Esophagus squamous epithelium (tissue), 5 donors: ENCODE results near the gene RFPL2. TPM values are rescaled to one million over a fixed set of nuclear protein-coding genes. Genes with fewer than 3 reads are reported as not detected.

Experiments
- DNase-seq: peaks from one replicate; lab custom pipeline; 2025; lab: John Stamatoyannopoulos, UW
- H3K27ac ChIP-seq, 4 donors: fragments of 200-600 bp; sonication (generic); one replicate each; pipeline ENCODE4 v1.5.1; 2016 to 2019; ENCODE audit warnings: mild to moderate bottlenecking in 1 of 4
- H3K27me3 ChIP-seq, 4 donors: fragments of 200-600 bp; sonication (generic); 1 replicate in 3 of 4; 2 replicates in 1 of 4; pipeline versions ENCODE4 v1.5.1 to v1.6.0; 2017 to 2021; ENCODE audit warnings: antibody characterized with exemption in 1 of 4
- H3K36me3 ChIP-seq, 3 donors: fragments of 200-600 bp; sonication (generic); one replicate each; pipeline ENCODE4 v1.5.1; 2016 to 2019
- H3K4me1 ChIP-seq, 3 donors: fragments of 200-600 bp; sonication (generic); one replicate each; pipeline ENCODE4 v1.5.1; 2017 to 2019
- H3K4me3 ChIP-seq, 4 donors: fragments of 200-600 bp; sonication (generic); 1 replicate in 3 of 4; 2 replicates in 1 of 4; pipeline ENCODE4 v1.5.1; 2016 to 2019; ENCODE audit warnings: mild to moderate bottlenecking in 2 of 4, moderate library complexity in 1 of 4
- H3K9me3 ChIP-seq, 3 donors: fragments of 200-600 bp; sonication (generic); one replicate each; pipeline ENCODE4 v1.5.1; 2016 to 2019
- POLR2A ChIP-seq, 4 donors: fragments of 450-650 bp; IDR thresholded peaks; one replicate each; pipeline ENCODE4 v1.6.1; 2017; ENCODE audit warnings: antibody characterized with exemption in 4 of 4, mild to moderate bottlenecking in 4 of 4, moderate library complexity in 3 of 4
- WGBS, 2 donors: methylation state at CpG; one replicate each; pipeline ENCODE4 v1.1.5; 2018; 5-methylcytosine and 5-hydroxymethylcytosine counted together
- intact Hi-C: fragments of 100-400 bp; cut with DNase I; formaldehyde crosslinking; loops from one replicate; pipeline ENCODE4 v1.15.0; 2022
- total RNA-seq, 4 donors: library from RNA; depleted of rRNA; stranded (reverse); fragments of >200 nt; gene quantifications; one replicate each; pipeline ENCODE4 v1.1.0, GENCODE V29; 2016
- TF ChIP-seq, protein P1 (sequence below), 6 experiments: fragments of 450-650 bp in 4 of 6; fragments of 200-600 bp in 2 of 6; sonication (generic) in 2 of 6; IDR thresholded peaks; one replicate each; pipeline ENCODE4 v1.5.1; 2016 to 2019; ENCODE audit warnings: antibody characterized with exemption in 6 of 6, mild to moderate bottlenecking in 4 of 6, moderate library complexity in 4 of 6
- donor health status: DM: yes; HTN: yes; CAD: no.

RFPL2 gene
- total RNA-seq, 4 donors from 2014 or later = not detected

DNA sequence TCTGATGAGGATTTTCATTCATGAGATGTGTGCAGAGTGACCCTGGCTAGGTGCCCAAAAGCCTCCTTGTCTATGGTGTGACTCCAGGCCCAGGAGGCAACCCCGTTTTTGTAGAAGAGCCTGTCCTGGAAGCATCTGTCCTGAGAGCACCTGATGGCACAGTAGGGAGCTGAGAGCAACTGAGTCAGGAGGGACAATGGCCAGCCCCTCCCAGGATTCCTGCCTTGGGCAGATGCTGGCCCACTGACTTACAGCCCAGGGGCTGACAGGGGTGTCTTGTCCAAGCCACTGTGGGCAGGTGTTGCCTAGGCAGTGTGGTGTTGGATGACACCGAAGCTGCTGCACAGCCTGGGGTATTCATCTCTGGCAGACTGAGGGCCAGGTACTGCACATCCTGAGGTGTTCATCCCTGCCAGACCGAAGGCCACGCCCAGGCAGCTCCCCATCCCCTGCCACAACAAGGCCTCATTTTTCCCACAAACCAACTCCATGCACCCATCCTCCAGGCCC lies 3.2 kb upstream of the RFPL2 start:
- no peaks in the 10 kb centered on the region for H3K9me3 ChIP-seq
- DNase-seq = no peak
- WGBS, 2 donors = no CpG with 5 or more reads among the region's 4 CpGs
- peaks cover 0 to 46% (median 5%) of the 10 kb centered on the region in 4 donors for H3K27me3 ChIP-seq
- intact Hi-C loops = loop anchor here (10.0 kb wide), 1 partner anchor 233 kb away; no protein-coding TSS in a partner anchor
- peaks cover 5 to 15% (median 6%) of the 10 kb centered on the region in 3 donors for H3K4me1 ChIP-seq
- no peaks in the 10 kb centered on the region for H3K36me3 ChIP-seq
- TF ChIP-seq, protein P1, sequence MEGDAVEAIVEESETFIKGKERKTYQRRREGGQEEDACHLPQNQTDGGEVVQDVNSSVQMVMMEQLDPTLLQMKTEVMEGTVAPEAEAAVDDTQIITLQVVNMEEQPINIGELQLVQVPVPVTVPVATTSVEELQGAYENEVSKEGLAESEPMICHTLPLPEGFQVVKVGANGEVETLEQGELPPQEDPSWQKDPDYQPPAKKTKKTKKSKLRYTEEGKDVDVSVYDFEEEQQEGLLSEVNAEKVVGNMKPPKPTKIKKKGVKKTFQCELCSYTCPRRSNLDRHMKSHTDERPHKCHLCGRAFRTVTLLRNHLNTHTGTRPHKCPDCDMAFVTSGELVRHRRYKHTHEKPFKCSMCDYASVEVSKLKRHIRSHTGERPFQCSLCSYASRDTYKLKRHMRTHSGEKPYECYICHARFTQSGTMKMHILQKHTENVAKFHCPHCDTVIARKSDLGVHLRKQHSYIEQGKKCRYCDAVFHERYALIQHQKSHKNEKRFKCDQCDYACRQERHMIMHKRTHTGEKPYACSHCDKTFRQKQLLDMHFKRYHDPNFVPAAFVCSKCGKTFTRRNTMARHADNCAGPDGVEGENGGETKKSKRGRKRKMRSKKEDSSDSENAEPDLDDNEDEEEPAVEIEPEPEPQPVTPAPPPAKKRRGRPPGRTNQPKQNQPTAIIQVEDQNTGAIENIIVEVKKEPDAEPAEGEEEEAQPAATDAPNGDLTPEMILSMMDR (IDR thresholded peaks at IDR 0.05) = no peak
- no peak for TF ChIP-seq POLR2A (IDR thresholded peaks at IDR 0.05)
- H3K4me3 ChIP-seq = no peak overlapping the region
- H3K27ac ChIP-seq = no peak overlapping the region

DNA sequence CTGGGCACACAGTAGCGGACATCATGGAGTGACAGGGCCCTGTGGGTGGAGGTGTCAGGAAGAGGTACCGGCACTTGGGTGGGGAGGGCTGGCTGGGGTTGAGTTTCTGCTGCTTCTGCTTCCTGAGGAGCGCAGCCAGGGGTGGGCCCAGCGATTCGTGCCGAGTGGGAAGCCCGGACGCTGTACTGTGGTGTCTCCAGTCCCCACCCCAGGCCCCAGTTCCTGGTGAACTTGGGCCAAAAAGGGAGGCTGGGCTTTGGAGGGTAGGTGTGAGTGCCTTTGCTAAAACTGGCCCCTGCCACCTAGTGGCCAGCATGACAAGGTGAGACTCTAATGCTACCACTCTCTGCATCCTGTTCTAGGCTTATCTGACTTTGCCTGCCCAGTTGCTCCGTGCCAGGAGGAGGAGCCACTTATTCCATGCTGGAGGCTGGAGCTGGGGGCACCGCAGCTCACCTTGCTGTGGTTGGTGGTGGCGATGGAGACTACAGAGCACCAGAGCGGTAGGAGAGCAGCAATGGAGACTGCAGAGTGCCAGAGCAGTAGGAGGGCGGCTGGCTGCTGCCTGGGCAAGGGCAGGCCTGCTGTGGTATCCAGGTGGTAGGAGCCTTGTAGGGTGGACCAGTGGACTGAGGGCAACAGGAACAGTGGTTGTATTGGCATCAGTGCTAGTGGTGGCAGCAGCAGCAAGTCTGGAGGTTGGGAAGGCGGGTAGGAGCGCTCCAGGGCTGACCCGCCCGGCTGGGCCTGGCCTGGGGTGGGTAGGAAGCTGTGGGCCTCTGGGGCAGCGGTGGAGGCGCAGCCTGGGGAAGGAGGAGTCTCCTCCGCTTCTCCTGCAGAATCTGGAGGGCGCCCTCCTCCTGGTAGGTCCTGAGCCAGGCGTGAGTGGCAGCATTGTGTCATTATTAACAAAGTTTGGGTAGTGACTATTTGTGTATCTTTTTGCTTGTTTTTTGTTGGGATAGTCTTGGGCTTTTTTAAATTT lies 2.2 kb upstream of the RFPL2 start:
- Histone ChIP-seq H3K9me3 (no peaks in the 10 kb centered on the region), H3K4me3 (no peak overlapping the region), H3K4me1 (peaks cover 9 to 24% (median 12%) of the 10 kb centered on the region in 3 donors), H3K27me3 (peaks cover 0 to 49% (median 8%) of the 10 kb centered on the region in 4 donors), H3K27ac (no peak overlapping the region), H3K36me3 (no peaks in the 10 kb centered on the region)
- TF ChIP-seq, protein P1 (IDR thresholded peaks at IDR 0.05) = peak; percentile 16 to 63 (median 42)
- no peak for TF ChIP-seq POLR2A (IDR thresholded peaks at IDR 0.05)
- no peak for DNase-seq
- intact Hi-C loops = loop anchor here (10.0 kb wide), 1 partner anchor 232 kb away; no protein-coding TSS in a partner anchor
- 61 to 81% methylated on average over 9 to 15 of the region's 22 CpGs for WGBS, 2 donors

DNA sequence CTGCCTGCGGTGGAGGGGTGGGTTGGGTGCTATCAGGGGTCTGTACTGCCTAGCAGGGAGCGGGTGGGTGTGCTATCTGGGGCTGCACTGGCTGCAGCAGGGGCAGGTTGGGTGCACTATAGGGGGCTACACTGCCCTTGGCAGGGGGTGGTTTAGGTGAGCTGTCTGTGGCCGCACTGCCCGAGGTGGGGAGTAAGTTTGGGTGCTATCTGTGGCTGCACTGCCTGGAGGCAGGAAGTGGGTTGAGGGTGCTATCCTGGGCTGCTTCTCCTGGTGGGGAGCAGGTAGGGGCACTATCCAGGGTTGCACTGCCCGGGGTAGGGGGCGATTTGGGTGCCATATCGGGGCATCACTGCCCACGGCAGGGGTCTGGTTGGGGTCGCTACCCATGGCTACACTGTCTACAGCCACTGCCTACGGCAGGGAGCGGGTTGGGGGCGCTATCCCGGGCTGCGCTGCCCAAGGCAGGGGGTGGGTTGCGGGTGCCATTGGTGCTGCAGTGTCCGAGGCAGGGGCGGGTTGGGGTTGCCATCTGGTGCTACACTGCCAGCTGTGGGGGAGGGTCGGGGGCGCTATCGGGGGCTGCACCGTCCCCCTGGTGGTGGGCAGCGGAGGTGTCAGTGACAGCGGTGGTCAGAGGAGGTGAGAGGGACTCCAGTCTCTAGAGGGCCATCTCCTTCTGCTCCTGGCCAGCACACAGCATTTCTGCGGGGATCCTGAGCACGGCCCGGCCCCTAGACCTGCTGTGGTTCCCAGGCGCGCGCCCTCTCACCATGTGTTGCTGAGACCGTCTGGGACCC lies 1.3 kb upstream of the RFPL2 start:
- Histone ChIP-seq H3K9me3 (no peaks in the 10 kb centered on the region), H3K4me1 (peaks cover 9 to 24% (median 12%) of the 10 kb centered on the region in 3 donors), H3K36me3 (no peaks in the 10 kb centered on the region), H3K4me3 (no peak overlapping the region), H3K27me3 (peaks cover 0 to 52% (median 8%) of the 10 kb centered on the region in 4 donors), H3K27ac (no peak overlapping the region)
- intact Hi-C loops = loop anchor here (10.0 kb wide), 1 partner anchor 231 kb away; no protein-coding TSS in a partner anchor
- DNase-seq = no peak
- TF ChIP-seq, protein P1 (IDR thresholded peaks at IDR 0.05) = no peak
- no peak for TF ChIP-seq POLR2A (IDR thresholded peaks at IDR 0.05)
- WGBS, 2 donors = 80 to 100% methylated on average over 1 to 4 of the region's 30 CpGs

DNA sequence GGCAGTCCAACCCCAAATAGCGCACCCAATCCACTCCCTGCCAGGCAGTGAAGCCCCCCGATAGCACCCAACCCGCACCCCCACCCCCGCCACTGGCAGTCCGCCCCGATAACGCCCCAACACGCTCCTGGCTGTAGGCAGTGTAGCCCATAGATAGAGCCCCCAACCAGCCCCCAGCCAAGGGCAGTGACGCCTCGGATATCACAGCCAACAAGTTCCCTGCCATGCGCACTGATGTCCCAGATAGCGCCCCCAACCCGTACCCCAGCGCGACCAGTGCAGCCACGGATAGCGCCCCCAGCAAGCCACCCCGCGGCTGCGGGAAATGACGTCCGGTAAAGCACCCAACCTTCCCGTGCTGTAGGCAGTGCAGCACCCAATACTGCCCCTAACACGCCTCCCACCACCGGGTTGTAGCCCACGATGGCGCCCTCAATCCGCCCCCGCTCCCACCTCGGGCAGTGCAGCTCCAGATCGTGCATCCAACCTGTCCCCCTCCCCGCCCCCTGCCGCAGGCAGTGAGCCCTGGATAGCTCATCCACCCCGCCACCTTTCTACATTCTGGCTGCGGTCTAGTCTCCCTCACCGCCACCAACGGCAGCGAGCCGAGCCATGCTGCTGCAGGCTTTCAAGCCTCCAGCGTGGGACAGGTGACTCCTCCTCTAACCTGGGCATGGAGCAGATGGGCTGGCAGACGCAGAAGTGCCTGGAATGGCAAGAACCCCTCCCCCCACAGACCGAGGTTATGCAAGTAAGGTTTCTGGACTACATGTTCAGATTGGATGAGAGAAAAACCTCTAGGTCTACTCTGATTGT lies 625 bp downstream of the RFPL2 start:
- Histone ChIP-seq H3K36me3 (no peaks in the 10 kb centered on the region), H3K27me3 (peaks cover 0 to 59% (median 8%) of the 10 kb centered on the region in 4 donors), H3K27ac (no peak overlapping the region), H3K4me3 (peak overlapping the region in 1 of 4 donors; percentile 8), H3K4me1 (peaks cover 9 to 24% (median 12%) of the 10 kb centered on the region in 3 donors), H3K9me3 (no peaks in the 10 kb centered on the region)
- TF ChIP-seq, protein P1 (IDR thresholded peaks at IDR 0.05) = no peak
- no peak for TF ChIP-seq POLR2A (IDR thresholded peaks at IDR 0.05)
- intact Hi-C loops = loop anchor here (10.0 kb wide), 1 partner anchor 229 kb away; no protein-coding TSS in a partner anchor
- 57 to 63% methylated on average over 13 to 14 of the region's 42 CpGs for WGBS, 2 donors
- no peak for DNase-seq
